PC-3 (cell line): ENCODE data around the gene MXI1. TPM values are rescaled to one million over a fixed set of nuclear protein-coding genes. Genes with fewer than 3 reads are reported as not detected.
A peak's percentile ranks its signal among the peaks of the same experiment; 100 is the strongest.

Experiments
- ATAC-seq: fragments of 200-7000 bp; cut with Tn5 transposase; 2 replicates; pipeline ENCODE4 v1.9.1; 2020; ENCODE audit warnings: mild to moderate bottlenecking, moderate library complexity
- BruUV-seq: library from RNA; stranded (reverse); fragments of 400-500 nt; replicated peaks from 2 replicates; lab custom pipeline; 2021; lab: Mats Ljungman, UMichigan
- CTCF ChIA-PET: fragments of 300-600 bp; sonication (Branson Sonifier 250); formaldehyde crosslinking; loops from one replicate; lab custom pipeline; 2022; ENCODE audit warnings: antibody characterized with exemption; lab: Charles Lee
- POLR2A ChIA-PET: fragments of 300-600 bp; sonication (Branson Sonifier 250); formaldehyde crosslinking; loops from one replicate; lab custom pipeline; 2022; ENCODE audit warnings: antibody characterized with exemption; ENCODE audit not compliant: unreplicated experiment; lab: Charles Lee
- DNase-seq: peaks from one replicate; pipeline ENCODE4 v3.0.0-alpha.2; 2015
- H2AFZ ChIP-seq: fragments of 300-600 bp; sonication (generic); 2 replicates; pipeline ENCODE4 v1.6.0; 2016; ENCODE audit warnings: antibody characterized with exemption, low read length
- H3F3A ChIP-seq: fragments of 300-600 bp; sonication (generic); one replicate; pipeline ENCODE4 v1.6.0; 2017; ENCODE audit warnings: antibody characterized with exemption, low read length, control low read depth, mild to moderate bottlenecking; ENCODE audit not compliant: unreplicated experiment
- H3K27ac ChIP-seq: fragments of 300-600 bp; sonication (generic); 2 replicates; pipeline ENCODE4 v1.5.1; 2016; ENCODE audit warnings: mild to moderate bottlenecking, low read length
- H3K27me3 ChIP-seq: fragments of 300-600 bp; sonication (generic); 2 replicates; pipeline ENCODE4 v1.6.1; 2016; ENCODE audit warnings: low read length, mixed read lengths
- H3K36me3 ChIP-seq: fragments of 300-600 bp; sonication (generic); 2 replicates; pipeline ENCODE4 v1.6.1; 2016; ENCODE audit warnings: low read depth, mixed run types, low read length, mixed read lengths
- H3K4me1 ChIP-seq: fragments of 300-600 bp; sonication (generic); 2 replicates; pipeline ENCODE4 v1.5.1; 2016; ENCODE audit warnings: low read length; ENCODE audit not compliant: insufficient read depth
- H3K4me2 ChIP-seq: fragments of 300-600 bp; sonication (generic); 2 replicates; pipeline ENCODE4 v1.6.0; 2016; ENCODE audit warnings: low read length
- H3K4me3 ChIP-seq: fragments of 300-600 bp; sonication (generic); 2 replicates; pipeline ENCODE4 v1.5.1; 2016; ENCODE audit warnings: mild to moderate bottlenecking, low read length, mixed read lengths
- H3K79me2 ChIP-seq: fragments of 300-600 bp; sonication (generic); 2 replicates; pipeline ENCODE4 v1.6.1; 2017; ENCODE audit warnings: low read length, mixed read lengths
- H3K9ac ChIP-seq: fragments of 300-600 bp; sonication (generic); 2 replicates; pipeline ENCODE4 v1.6.0; 2016; ENCODE audit warnings: mild to moderate bottlenecking, low read length
- H3K9me2 ChIP-seq: fragments of 300-600 bp; sonication (generic); replicated peaks from 2 replicates; pipeline ENCODE4 v1.6.1; 2016; ENCODE audit warnings: mixed run types, low read length, mixed read lengths
- H3K9me3 ChIP-seq: fragments of 300-600 bp; sonication (generic); 2 replicates; pipeline ENCODE4 v1.6.1; 2016; ENCODE audit warnings: low read length, mixed read lengths
- H4K20me1 ChIP-seq: fragments of 300-600 bp; sonication (generic); 2 replicates; pipeline ENCODE4 v1.6.1; 2016; ENCODE audit warnings: low read length, mixed read lengths
- EZH2 ChIP-seq: fragments of 300-600 bp; sonication (generic); IDR thresholded peaks from one replicate; pipeline ENCODE4 v1.6.1; 2017; ENCODE audit warnings: antibody characterized with exemption, mild to moderate bottlenecking, low read length; ENCODE audit not compliant: unreplicated experiment
- EZH2phosphoT487 ChIP-seq: fragments of 300-600 bp; sonication (generic); IDR thresholded peaks from 2 replicates; pipeline ENCODE4 v1.6.1; 2018; ENCODE audit warnings: mild to moderate bottlenecking, antibody characterized with exemption, low read length, borderline replicate concordance
- intact Hi-C: fragments of 100-400 bp; cut with micrococcal nuclease; formaldehyde crosslinking; loops from 2 replicates; pipeline ENCODE4 v1.9.0; 2023
- total RNA-seq: library from RNA; depleted of rRNA; stranded (reverse); fragments of >200 nt; gene quantifications from 2 replicates; pipeline ENCODE4 v1.2.3, GENCODE V29; 2014
- TF ChIP-seq, protein P1 (sequence below): fragments of 300-600 bp; sonication (generic); conservative IDR thresholded peaks from 2 replicates; pipeline ENCODE4 v1.5.1; 2017; ENCODE audit warnings: antibody characterized with exemption, low read depth, mild to moderate bottlenecking, low read length

Gene MXI1
- total RNA-seq, 1 experiment from 2014 or later, result 18.0 TPM

- Histone ChIP-seq H3K9me3 (peaks cover 4% of the 10 kb centered on the region; the same call in 1 of the 2 replicates), H3F3A (peaks cover 13% of the 10 kb centered on the region), H3K4me1 (peaks cover 48% of the 10 kb centered on the region), H3K9ac (peak overlapping the region; percentile 70), H3K27me3 (no peaks in the 10 kb centered on the region), H3K79me2 (no peaks in the 10 kb centered on the region), H3K4me2 (peak overlapping the region; percentile 68), H3K36me3 (no peaks in the 10 kb centered on the region), H4K20me1 (no peaks in the 10 kb centered on the region), H3K27ac (peak overlapping the region; percentile 99), H3K9me2 (no peaks in the 10 kb centered on the region), H2AFZ (no peak overlapping the region; the same call in 1 of the 2 replicates), H3K4me3 (peak overlapping the region; percentile 38; the same call in 1 of the 2 replicates)
- ATAC-seq (peak; percentile 82), DNase-seq (peak; percentile 79)
- intact Hi-C loops, result no loop called here
- ChIA-PET CTCF (no interaction called here), POLR2A (interaction anchor here (0.6 to 0.7 kb wide), 4 partner anchors 33 to 170 kb away, joined by 3 to 5 read pairs (median 4); no protein-coding TSS in a partner anchor)
- TF ChIP-seq, protein P1, sequence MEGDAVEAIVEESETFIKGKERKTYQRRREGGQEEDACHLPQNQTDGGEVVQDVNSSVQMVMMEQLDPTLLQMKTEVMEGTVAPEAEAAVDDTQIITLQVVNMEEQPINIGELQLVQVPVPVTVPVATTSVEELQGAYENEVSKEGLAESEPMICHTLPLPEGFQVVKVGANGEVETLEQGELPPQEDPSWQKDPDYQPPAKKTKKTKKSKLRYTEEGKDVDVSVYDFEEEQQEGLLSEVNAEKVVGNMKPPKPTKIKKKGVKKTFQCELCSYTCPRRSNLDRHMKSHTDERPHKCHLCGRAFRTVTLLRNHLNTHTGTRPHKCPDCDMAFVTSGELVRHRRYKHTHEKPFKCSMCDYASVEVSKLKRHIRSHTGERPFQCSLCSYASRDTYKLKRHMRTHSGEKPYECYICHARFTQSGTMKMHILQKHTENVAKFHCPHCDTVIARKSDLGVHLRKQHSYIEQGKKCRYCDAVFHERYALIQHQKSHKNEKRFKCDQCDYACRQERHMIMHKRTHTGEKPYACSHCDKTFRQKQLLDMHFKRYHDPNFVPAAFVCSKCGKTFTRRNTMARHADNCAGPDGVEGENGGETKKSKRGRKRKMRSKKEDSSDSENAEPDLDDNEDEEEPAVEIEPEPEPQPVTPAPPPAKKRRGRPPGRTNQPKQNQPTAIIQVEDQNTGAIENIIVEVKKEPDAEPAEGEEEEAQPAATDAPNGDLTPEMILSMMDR, result no peak
- no peak for TF ChIP-seq EZH2phosphoT487
- TF ChIP-seq EZH2, result no peak
- BruUV-seq, result no TSS peak
Observed at GRCh38 chr10:110326351-110327032, 119.1 kb downstream of the MXI1 start.

DNA sequence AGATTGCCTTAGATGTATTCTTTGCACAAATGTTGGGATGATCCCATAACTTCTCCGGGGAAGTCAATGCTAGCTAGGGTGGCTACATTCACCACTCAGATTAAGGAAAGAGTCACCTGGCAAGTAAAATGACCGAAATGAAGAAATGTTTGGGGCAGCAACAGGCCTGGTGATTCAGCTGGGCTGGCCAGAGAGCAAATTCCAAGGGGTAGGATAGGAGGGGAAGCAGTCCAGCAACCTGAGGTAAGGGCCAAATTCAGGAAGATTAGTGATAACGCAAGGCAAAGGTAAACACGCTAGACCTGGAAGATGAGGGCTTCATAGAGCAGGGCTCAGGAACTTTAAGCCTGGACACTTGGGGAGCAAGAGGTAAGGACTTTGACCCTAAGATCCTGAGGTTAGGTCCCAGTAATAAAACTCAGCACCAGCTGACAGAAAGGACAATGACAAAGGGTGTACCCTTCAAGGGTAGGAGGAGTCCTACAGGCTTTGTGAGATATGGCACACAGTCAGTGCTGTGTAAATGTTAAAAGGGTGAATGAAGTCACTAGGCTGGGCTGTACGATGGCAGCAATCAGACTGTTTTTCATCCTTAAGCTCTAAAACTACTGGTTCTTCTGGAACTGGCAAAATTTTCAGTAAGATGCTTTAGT is 120.0 kb downstream of the MXI1 start:
- intact Hi-C loops, result no loop called here
- no peaks in the 10 kb centered on the region for H3K9me2 ChIP-seq
- H3K4me1 ChIP-seq, result peaks cover 48% of the 10 kb centered on the region
- H3K9ac ChIP-seq, result peak overlapping the region; percentile 69
- no peaks in the 10 kb centered on the region for H4K20me1 ChIP-seq
- ATAC-seq (peak; percentile 16), DNase-seq (peak; percentile 63)
- peak overlapping the region; percentile 68 for H3K4me2 ChIP-seq
- H3K27ac ChIP-seq, result peak overlapping the region; percentile 99
- peaks cover 4% of the 10 kb centered on the region; the same call in 1 of the 2 replicates for H3K9me3 ChIP-seq
- CTCF ChIA-PET, result no interaction called here
- H3K79me2 ChIP-seq, result no peaks in the 10 kb centered on the region
- POLR2A ChIA-PET, result no interaction called here
- TF ChIP-seq EZH2 (no peak), EZH2phosphoT487 (no peak)
- TF ChIP-seq, protein P1, result no peak
- H3K4me3 ChIP-seq, result peak overlapping the region; percentile 38; the same call in 1 of the 2 replicates
- H3K27me3 ChIP-seq, result no peaks in the 10 kb centered on the region
- no peaks in the 10 kb centered on the region for H3K36me3 ChIP-seq
- H3F3A ChIP-seq, result peaks cover 13% of the 10 kb centered on the region
- BruUV-seq, result no TSS peak
- H2AFZ ChIP-seq, result no peak overlapping the region
